ENCODE results near the gene NCR1. TPM values are rescaled to one million over a fixed set of nuclear protein-coding genes. Genes with fewer than 3 reads are reported as not detected.

NCR1 gene
- total RNA-seq, 1 experiment from 2014 or later, result 4.3 TPM

GRCh38 chr19:54916822-54917221 is 10.9 kb downstream of the NCR1 start (continued):
- TF ChIP-seq, protein P1, sequence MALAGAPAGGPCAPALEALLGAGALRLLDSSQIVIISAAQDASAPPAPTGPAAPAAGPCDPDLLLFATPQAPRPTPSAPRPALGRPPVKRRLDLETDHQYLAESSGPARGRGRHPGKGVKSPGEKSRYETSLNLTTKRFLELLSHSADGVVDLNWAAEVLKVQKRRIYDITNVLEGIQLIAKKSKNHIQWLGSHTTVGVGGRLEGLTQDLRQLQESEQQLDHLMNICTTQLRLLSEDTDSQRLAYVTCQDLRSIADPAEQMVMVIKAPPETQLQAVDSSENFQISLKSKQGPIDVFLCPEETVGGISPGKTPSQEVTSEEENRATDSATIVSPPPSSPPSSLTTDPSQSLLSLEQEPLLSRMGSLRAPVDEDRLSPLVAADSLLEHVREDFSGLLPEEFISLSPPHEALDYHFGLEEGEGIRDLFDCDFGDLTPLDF (CRISPR knock-in tag; IDR thresholded peaks at IDR 0.05), result no peak
- no peak for TF ChIP-seq ATF2 (CRISPR knock-in tag; IDR thresholded peaks at IDR 0.05; ENCODE audit: borderline replicate concordance, low read depth)
- TF ChIP-seq SMAD4 (CRISPR knock-in tag; IDR thresholded peaks at IDR 0.05), result no peak
- no peak for TF ChIP-seq ATF1 (CRISPR knock-in tag; IDR thresholded peaks at IDR 0.05)
- TF ChIP-seq, protein P2, sequence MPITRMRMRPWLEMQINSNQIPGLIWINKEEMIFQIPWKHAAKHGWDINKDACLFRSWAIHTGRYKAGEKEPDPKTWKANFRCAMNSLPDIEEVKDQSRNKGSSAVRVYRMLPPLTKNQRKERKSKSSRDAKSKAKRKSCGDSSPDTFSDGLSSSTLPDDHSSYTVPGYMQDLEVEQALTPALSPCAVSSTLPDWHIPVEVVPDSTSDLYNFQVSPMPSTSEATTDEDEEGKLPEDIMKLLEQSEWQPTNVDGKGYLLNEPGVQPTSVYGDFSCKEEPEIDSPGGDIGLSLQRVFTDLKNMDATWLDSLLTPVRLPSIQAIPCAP (CRISPR knock-in tag; IDR thresholded peaks at IDR 0.05), result no peak
- no peak for TF ChIP-seq SOX15 (CRISPR knock-in tag; IDR thresholded peaks at IDR 0.05)

- DNase-seq (ENCODE audit: low spot score) (no peak), ATAC-seq (no peak)
- POLR2A ChIA-PET, result interaction anchor here (0.6 kb wide), 1 partner anchor 87 kb away, joined by 3 read pairs; no protein-coding TSS in a partner anchor
- Mint-ChIP-seq H3K36me3 (no peaks in the 10 kb centered on the region), H3K9me3 (no peaks in the 10 kb centered on the region), H3K27ac (no peak overlapping the region), H3K4me3 (no peak overlapping the region), H3K4me1 (peaks cover 12% of the 10 kb centered on the region), H3K27me3 (ENCODE audit: low read depth) (no peaks in the 10 kb centered on the region)
- TF ChIP-seq, protein P3, sequence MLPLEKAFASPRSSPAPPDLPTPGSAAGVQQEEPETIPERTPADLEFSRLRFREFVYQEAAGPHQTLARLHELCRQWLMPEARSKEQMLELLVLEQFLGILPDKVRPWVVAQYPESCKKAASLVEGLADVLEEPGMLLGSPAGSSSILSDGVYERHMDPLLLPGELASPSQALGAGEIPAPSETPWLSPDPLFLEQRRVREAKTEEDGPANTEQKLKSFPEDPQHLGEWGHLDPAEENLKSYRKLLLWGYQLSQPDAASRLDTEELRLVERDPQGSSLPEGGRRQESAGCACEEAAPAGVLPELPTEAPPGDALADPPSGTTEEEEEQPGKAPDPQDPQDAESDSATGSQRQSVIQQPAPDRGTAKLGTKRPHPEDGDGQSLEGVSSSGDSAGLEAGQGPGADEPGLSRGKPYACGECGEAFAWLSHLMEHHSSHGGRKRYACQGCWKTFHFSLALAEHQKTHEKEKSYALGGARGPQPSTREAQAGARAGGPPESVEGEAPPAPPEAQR (CRISPR knock-in tag; IDR thresholded peaks at IDR 0.05), result no peak
- TF ChIP-seq ESRRA (CRISPR knock-in tag; IDR thresholded peaks at IDR 0.05; ENCODE audit: borderline replicate concordance) (no peak), JUN (CRISPR knock-in tag; IDR thresholded peaks at IDR 0.05) (no peak), FOXP4 (CRISPR knock-in tag; IDR thresholded peaks at IDR 0.05) (no peak), NFE2L1 (CRISPR knock-in tag; IDR thresholded peaks at IDR 0.05) (no peak), SOX15 (CRISPR knock-in tag; IDR thresholded peaks at IDR 0.05) (no peak), KAT7 (CRISPR knock-in tag; IDR thresholded peaks at IDR 0.05; ENCODE audit: borderline replicate concordance) (no peak), ZNF396 (CRISPR knock-in tag; IDR thresholded peaks at IDR 0.05; ENCODE audit: borderline replicate concordance) (no peak), TCF7 (CRISPR knock-in tag; IDR thresholded peaks at IDR 0.05; ENCODE audit: low read depth) (no peak), ZNF671 (CRISPR knock-in tag; IDR thresholded peaks at IDR 0.05) (no peak), E2F5 (CRISPR knock-in tag; IDR thresholded peaks at IDR 0.05) (no peak), SMAD3 (CRISPR knock-in tag; IDR thresholded peaks at IDR 0.05; ENCODE audit: borderline replicate concordance) (no peak), IRF2 (CRISPR knock-in tag; IDR thresholded peaks at IDR 0.05; ENCODE audit: borderline replicate concordance, low read depth) (no peak), ZNF263 (CRISPR knock-in tag; IDR thresholded peaks at IDR 0.05; ENCODE audit: low read depth) (no peak)
- TF ChIP-seq, protein P2 (CRISPR knock-in tag; IDR thresholded peaks at IDR 0.05), result no peak
- TF ChIP-seq, protein P4, sequence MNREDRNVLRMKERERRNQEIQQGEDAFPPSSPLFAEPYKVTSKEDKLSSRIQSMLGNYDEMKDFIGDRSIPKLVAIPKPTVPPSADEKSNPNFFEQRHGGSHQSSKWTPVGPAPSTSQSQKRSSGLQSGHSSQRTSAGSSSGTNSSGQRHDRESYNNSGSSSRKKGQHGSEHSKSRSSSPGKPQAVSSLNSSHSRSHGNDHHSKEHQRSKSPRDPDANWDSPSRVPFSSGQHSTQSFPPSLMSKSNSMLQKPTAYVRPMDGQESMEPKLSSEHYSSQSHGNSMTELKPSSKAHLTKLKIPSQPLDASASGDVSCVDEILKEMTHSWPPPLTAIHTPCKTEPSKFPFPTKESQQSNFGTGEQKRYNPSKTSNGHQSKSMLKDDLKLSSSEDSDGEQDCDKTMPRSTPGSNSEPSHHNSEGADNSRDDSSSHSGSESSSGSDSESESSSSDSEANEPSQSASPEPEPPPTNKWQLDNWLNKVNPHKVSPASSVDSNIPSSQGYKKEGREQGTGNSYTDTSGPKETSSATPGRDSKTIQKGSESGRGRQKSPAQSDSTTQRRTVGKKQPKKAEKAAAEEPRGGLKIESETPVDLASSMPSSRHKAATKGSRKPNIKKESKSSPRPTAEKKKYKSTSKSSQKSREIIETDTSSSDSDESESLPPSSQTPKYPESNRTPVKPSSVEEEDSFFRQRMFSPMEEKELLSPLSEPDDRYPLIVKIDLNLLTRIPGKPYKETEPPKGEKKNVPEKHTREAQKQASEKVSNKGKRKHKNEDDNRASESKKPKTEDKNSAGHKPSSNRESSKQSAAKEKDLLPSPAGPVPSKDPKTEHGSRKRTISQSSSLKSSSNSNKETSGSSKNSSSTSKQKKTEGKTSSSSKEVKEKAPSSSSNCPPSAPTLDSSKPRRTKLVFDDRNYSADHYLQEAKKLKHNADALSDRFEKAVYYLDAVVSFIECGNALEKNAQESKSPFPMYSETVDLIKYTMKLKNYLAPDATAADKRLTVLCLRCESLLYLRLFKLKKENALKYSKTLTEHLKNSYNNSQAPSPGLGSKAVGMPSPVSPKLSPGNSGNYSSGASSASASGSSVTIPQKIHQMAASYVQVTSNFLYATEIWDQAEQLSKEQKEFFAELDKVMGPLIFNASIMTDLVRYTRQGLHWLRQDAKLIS (CRISPR knock-in tag; IDR thresholded peaks at IDR 0.05; ENCODE audit: borderline replicate concordance), result no peak
- TF ChIP-seq, protein P5, sequence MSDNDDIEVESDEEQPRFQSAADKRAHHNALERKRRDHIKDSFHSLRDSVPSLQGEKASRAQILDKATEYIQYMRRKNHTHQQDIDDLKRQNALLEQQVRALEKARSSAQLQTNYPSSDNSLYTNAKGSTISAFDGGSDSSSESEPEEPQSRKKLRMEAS (CRISPR knock-in tag; IDR thresholded peaks at IDR 0.05), result no peak
- CTCF ChIA-PET, result interaction anchor here (0.6 to 8.4 kb wide), 4 partner anchors 9 to 243 kb away, joined by 3 to 166 read pairs (median 4); no protein-coding TSS in a partner anchor
These were observed 12.6 kb downstream of the NCR1 start for GRCh38 chr19:54918499-54918898.

Data from WTC11 (cell line).